Measurements from ENCODE around the gene CREB3L2. TPM values are rescaled to one million over a fixed set of nuclear protein-coding genes. Genes with fewer than 3 reads are reported as not detected.

Gene CREB3L2
- total RNA-seq, 1 experiment from 2014 or later, result 49.8 TPM

DNA sequence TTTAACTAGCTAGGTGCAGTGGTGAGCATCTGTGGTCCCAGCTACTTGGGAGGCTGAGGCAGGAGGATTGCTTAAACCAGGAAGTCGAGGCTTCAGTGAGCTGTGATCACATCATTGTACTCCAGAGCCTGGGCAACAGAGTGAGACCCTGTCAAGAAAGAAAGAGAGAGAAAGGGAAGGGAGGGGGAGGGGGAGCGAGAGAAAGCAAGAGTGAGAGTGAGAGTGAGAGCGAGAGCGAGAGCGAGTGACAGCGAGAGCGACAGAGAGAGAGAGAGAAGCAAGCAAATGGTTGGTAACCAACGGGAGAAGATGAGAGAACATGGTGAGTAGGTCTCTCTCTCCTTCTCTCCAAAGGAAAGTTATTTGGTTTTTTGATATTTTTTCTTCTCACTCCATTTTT is 85.3 kb downstream of the CREB3L2 start:
- peaks cover 0 to 3% of the 10 kb centered on the region in 2 experiments; a peak in 2 of 4 replicates for H3K36me3 ChIP-seq (ENCODE audit: control insufficient read depth in 1 of 2, insufficient read depth in 2 of 2, low read length in 2 of 2)
- H3K9me3 ChIP-seq (ENCODE audit: control insufficient read depth in 1 of 2, insufficient read depth in 1 of 2, low read depth in 1 of 2, low read length in 2 of 2), result no peaks in the 10 kb centered on the region
- RAD21 ChIA-PET (ENCODE audit: low non-redundant PET in 1 of 2, low total read pairs in 2 of 2, uncharacterized antibody in 2 of 2, unreplicated experiment in 2 of 2), result no interaction called here
- H3K9me2 ChIP-seq (ENCODE audit: insufficient read depth), result no peaks in the 10 kb centered on the region
- ATAC-seq (no peak), DNase-seq (ENCODE audit: low read depth, low spot score) (no peak)
- H4K20me1 ChIP-seq (ENCODE audit: insufficient read depth), result no peaks in the 10 kb centered on the region
- CTCF ChIA-PET, result no interaction called here
- H3K27me3 ChIP-seq (ENCODE audit: insufficient read depth, low read length), result no peaks in the 10 kb centered on the region
- no TSS peak for BruUV-seq (replicated peaks)
- no peaks in the 10 kb centered on the region for H3K79me2 ChIP-seq (ENCODE audit: insufficient read depth, low read length)
- TF ChIP-seq SIN3A (IDR thresholded peaks at IDR 0.05; ENCODE audit: low read depth), result no peak
- TF ChIP-seq SP1 (IDR thresholded peaks at IDR 0.05; ENCODE audit: low read depth), result no peak
- no peak for TF ChIP-seq ZNF274 (IDR thresholded peaks at IDR 0.05; ENCODE audit: low read depth, low read length)
- TF ChIP-seq REST (IDR thresholded peaks at IDR 0.05; ENCODE audit: low read depth), result no peak
- TF ChIP-seq RAD21 (IDR thresholded peaks at IDR 0.05; ENCODE audit: low read depth), result no peak
- TF ChIP-seq EGR1 (IDR thresholded peaks at IDR 0.05; ENCODE audit: low read depth), result no peak
- TF ChIP-seq EZH2phosphoT487 (IDR thresholded peaks at IDR 0.05; ENCODE audit: borderline replicate concordance), result no peak
- no peak for TF ChIP-seq CEBPB (IDR thresholded peaks at IDR 0.05; ENCODE audit: low read depth)
- TF ChIP-seq CBX3 (IDR thresholded peaks at IDR 0.05; ENCODE audit: low read depth), result no peak
- no peak for TF ChIP-seq JUND (IDR thresholded peaks at IDR 0.05)
- TF ChIP-seq YY1 (IDR thresholded peaks at IDR 0.05; ENCODE audit: extremely low read depth, insufficient replicate concordance, low read depth, low read length), result no peak
- no peak for TF ChIP-seq TCF7L2 (IDR thresholded peaks at IDR 0.05; ENCODE audit: borderline replicate concordance, extremely low read depth, insufficient read depth, insufficient read length)
- TF ChIP-seq, protein P1, sequence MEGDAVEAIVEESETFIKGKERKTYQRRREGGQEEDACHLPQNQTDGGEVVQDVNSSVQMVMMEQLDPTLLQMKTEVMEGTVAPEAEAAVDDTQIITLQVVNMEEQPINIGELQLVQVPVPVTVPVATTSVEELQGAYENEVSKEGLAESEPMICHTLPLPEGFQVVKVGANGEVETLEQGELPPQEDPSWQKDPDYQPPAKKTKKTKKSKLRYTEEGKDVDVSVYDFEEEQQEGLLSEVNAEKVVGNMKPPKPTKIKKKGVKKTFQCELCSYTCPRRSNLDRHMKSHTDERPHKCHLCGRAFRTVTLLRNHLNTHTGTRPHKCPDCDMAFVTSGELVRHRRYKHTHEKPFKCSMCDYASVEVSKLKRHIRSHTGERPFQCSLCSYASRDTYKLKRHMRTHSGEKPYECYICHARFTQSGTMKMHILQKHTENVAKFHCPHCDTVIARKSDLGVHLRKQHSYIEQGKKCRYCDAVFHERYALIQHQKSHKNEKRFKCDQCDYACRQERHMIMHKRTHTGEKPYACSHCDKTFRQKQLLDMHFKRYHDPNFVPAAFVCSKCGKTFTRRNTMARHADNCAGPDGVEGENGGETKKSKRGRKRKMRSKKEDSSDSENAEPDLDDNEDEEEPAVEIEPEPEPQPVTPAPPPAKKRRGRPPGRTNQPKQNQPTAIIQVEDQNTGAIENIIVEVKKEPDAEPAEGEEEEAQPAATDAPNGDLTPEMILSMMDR (IDR thresholded peaks at IDR 0.05 in 2 of 3, conservative IDR thresholded peaks at IDR 0.05 in 1 of 3; ENCODE audit: borderline replicate concordance in 1 of 3, insufficient read depth in 1 of 3, low read depth in 2 of 3, low read length in 2 of 3), result no peak
- TF ChIP-seq EZH2 (IDR thresholded peaks at IDR 0.05), result no peak
- TF ChIP-seq, protein P2, sequence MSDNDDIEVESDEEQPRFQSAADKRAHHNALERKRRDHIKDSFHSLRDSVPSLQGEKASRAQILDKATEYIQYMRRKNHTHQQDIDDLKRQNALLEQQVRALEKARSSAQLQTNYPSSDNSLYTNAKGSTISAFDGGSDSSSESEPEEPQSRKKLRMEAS (IDR thresholded peaks at IDR 0.05), result no peak
- TF ChIP-seq, protein P3, sequence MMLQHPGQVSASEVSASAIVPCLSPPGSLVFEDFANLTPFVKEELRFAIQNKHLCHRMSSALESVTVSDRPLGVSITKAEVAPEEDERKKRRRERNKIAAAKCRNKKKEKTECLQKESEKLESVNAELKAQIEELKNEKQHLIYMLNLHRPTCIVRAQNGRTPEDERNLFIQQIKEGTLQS (IDR thresholded peaks at IDR 0.05), result no peak
- TF ChIP-seq POLR2A (IDR thresholded peaks at IDR 0.05; ENCODE audit: borderline replicate concordance, extremely low read depth, insufficient read depth, insufficient read length), result no peak
- no peak for TF ChIP-seq ELF1 (IDR thresholded peaks at IDR 0.05; ENCODE audit: borderline replicate concordance, low read depth)
- TF ChIP-seq FOSL1 (IDR thresholded peaks at IDR 0.05; ENCODE audit: low read depth), result no peak
- no peak overlapping the region for H2AFZ ChIP-seq (ENCODE audit: low read depth, low read length, poor library complexity, severe bottlenecking)
- no peak overlapping the region for H3K4me2 ChIP-seq (ENCODE audit: low read length)
- H3K4me1 ChIP-seq (ENCODE audit: control insufficient read depth in 1 of 2, insufficient read depth in 2 of 2, low read length in 2 of 2), result no peaks in the 10 kb centered on the region
- H3K27ac ChIP-seq (ENCODE audit: low read depth, low read length), result no peak overlapping the region
- POLR2A ChIA-PET, result interaction anchor here (0.6 kb wide), 1 partner anchor 86 kb away, joined by 6 read pairs; no protein-coding TSS in a partner anchor
- H3K9ac ChIP-seq (ENCODE audit: low read length), result no peak overlapping the region
- H3K4me3 ChIP-seq (replicated peaks in 1 of 2; ENCODE audit: low read depth in 1 of 2, low read length in 2 of 2), result no peak overlapping the region
- intact Hi-C loops (cut with micrococcal nuclease), result no loop called here

Measured in HCT116 (cell line).